Nucleus accumbens (tissue), 56 donors: ENCODE results near the gene ROCK2.
"Not testable (repeated sequence)": the region's sequence is repeated elsewhere in the genome, so short reads cannot be mapped to it uniquely, and the experiment has no call there.

Source experiments
- DNase-seq, 56 donors: peaks; one replicate each; lab custom pipeline; 2025; lab: John Stamatoyannopoulos, UW

The ROCK2 gene

GRCh38 chr2:11280713-11281112 lies 63.7 kb downstream of the ROCK2 start:
- DNase-seq, result no peak

- no peak for DNase-seq
Observed at GRCh38 chr2:11279398-11279797, 65.0 kb downstream of the ROCK2 start.

- DNase-seq, result no peak
Observed at GRCh38 chr2:11278219-11278618, 66.2 kb downstream of the ROCK2 start.

- no peak for DNase-seq
Observed at GRCh38 chr2:11275910-11276309, 68.5 kb downstream of the ROCK2 start.

- DNase-seq, result no peak
Observed at GRCh38 chr2:11270891-11271290, 73.5 kb downstream of the ROCK2 start.

GRCh38 chr2:11267931-11268330 lies 76.5 kb downstream of the ROCK2 start:
- DNase-seq, result no peak

- no peak for DNase-seq
Observed at GRCh38 chr2:11264818-11265217, 79.6 kb downstream of the ROCK2 start.

GRCh38 chr2:11264007-11264406 lies 80.4 kb downstream of the ROCK2 start:
- no peak for DNase-seq

- no peak for DNase-seq
Observed at GRCh38 chr2:11263177-11263576, 81.3 kb downstream of the ROCK2 start.

- DNase-seq, result not testable (repeated sequence)
Observed at GRCh38 chr2:11262438-11262837, 82.0 kb downstream of the ROCK2 start.

GRCh38 chr2:11261564-11261963 lies 82.9 kb downstream of the ROCK2 start:
- not testable (repeated sequence) for DNase-seq

- DNase-seq, result no peak
Observed at GRCh38 chr2:11260979-11261378, 83.5 kb downstream of the ROCK2 start.

- DNase-seq, result no peak
Observed at GRCh38 chr2:11257964-11258363, 86.5 kb downstream of the ROCK2 start.

- DNase-seq, result no peak
Observed at GRCh38 chr2:11257078-11257477, 87.4 kb downstream of the ROCK2 start.

- no peak for DNase-seq
Observed at GRCh38 chr2:11256166-11256565, 88.3 kb downstream of the ROCK2 start.

- DNase-seq, result no peak
Observed at GRCh38 chr2:11254100-11254536, 90.3 kb downstream of the ROCK2 start.

- not testable (repeated sequence) for DNase-seq
Observed at GRCh38 chr2:11252458-11252857, 92.0 kb downstream of the ROCK2 start.

GRCh38 chr2:11250400-11251196 lies 93.8 kb downstream of the ROCK2 start:
- no peak for DNase-seq

GRCh38 chr2:11245322-11245721 lies 99.1 kb downstream of the ROCK2 start:
- no peak for DNase-seq

GRCh38 chr2:11244091-11244826 lies 100.2 kb downstream of the ROCK2 start:
- DNase-seq, result no peak

GRCh38 chr2:11243512-11243911 lies 100.9 kb downstream of the ROCK2 start:
- no peak for DNase-seq
